ENCODE results near the gene KLC1.

- TF ChIP-seq CTCF (IDR thresholded peaks at IDR 0.05; ENCODE audit: low read depth, low read length, missing input control) (no peak), MAX (IDR thresholded peaks at IDR 0.05) (no peak), REST (IDR thresholded peaks at IDR 0.05) (no peak), ZBTB33 (IDR thresholded peaks at IDR 0.05) (no peak), SP1 (IDR thresholded peaks at IDR 0.05) (no peak)
These were observed 115.8 kb downstream of the KLC1 start for GRCh38 chr14:103744621-103745395.

Data from liver (tissue), 3 donors.